ENCODE results near the gene TTLL9.

- no peak for TF ChIP-seq YY1 (IDR thresholded peaks at IDR 0.05; ENCODE audit: insufficient read depth, insufficient read length)
- TF ChIP-seq ZNF274 (IDR thresholded peaks at IDR 0.05; ENCODE audit: low read depth, low read length): no peak
- no peak for TF ChIP-seq SUZ12 (IDR thresholded peaks at IDR 0.05; ENCODE audit: extremely low read depth, insufficient read depth, insufficient read length)
Observed at GRCh38 chr20:31916708-31917107, 46.3 kb downstream of the TTLL9 start.

Measured in NT2/D1 (cell line).